Nephron progenitor cell (in vitro differentiated cells): ENCODE measurements around the gene NUP93.

ENCODE experiments used
- DNase-seq: peaks from one replicate; pipeline ENCODE4 v3.0.0; 2021
- H3K27ac Mint-ChIP-seq: 2 replicates; pipeline ENCODE4 v1.8.0; 2021; ENCODE audit warnings: mild to moderate bottlenecking, moderate library complexity, mixed read lengths
- H3K27me3 Mint-ChIP-seq: 2 replicates; pipeline ENCODE4 v1.8.0; 2021; ENCODE audit warnings: mild to moderate bottlenecking, low read depth, mixed read lengths; ENCODE audit not compliant: poor library complexity
- H3K36me3 Mint-ChIP-seq: 2 replicates; pipeline ENCODE4 v1.8.0; 2021; ENCODE audit warnings: low read depth, mixed read lengths
- H3K4me1 Mint-ChIP-seq: 2 replicates; pipeline ENCODE4 v1.8.0; 2021; ENCODE audit warnings: mixed read lengths
- H3K4me3 Mint-ChIP-seq: 2 replicates; pipeline ENCODE4 v1.8.0; 2021; ENCODE audit warnings: mild to moderate bottlenecking, moderate library complexity, mixed read lengths
- H3K9me3 Mint-ChIP-seq: 2 replicates; pipeline ENCODE4 v1.8.0; 2021; ENCODE audit warnings: mild to moderate bottlenecking, moderate library complexity, mixed read lengths
- CTCF ChIP-seq: fragments of 200-600 bp; sonication (generic); IDR thresholded peaks from 2 replicates; pipeline ENCODE4 v1.5.0; 2021; ENCODE audit warnings: antibody characterized with exemption

The NUP93 gene

GRCh38 chr16:56763291-56763916 lies 33.5 kb downstream of the NUP93 start:
- H3K27ac Mint-ChIP-seq, result no peak overlapping the region
- H3K4me3 Mint-ChIP-seq, result no peak overlapping the region
- H3K27me3 Mint-ChIP-seq, result no peaks in the 10 kb centered on the region
- no peaks in the 10 kb centered on the region for H3K9me3 Mint-ChIP-seq
- H3K4me1 Mint-ChIP-seq, result no peaks in the 10 kb centered on the region
- H3K36me3 Mint-ChIP-seq, result peaks cover 26% of the 10 kb centered on the region
- no peak for TF ChIP-seq CTCF
- no peak for DNase-seq

GRCh38 chr16:56764835-56765234 lies 34.9 kb downstream of the NUP93 start:
- Mint-ChIP-seq H3K4me3 (no peak overlapping the region), H3K9me3 (no peaks in the 10 kb centered on the region), H3K4me1 (peaks cover 8% of the 10 kb centered on the region), H3K27me3 (no peaks in the 10 kb centered on the region), H3K27ac (no peak overlapping the region), H3K36me3 (peaks cover 16% of the 10 kb centered on the region)
- no peak for DNase-seq
- TF ChIP-seq CTCF, result no peak

GRCh38 chr16:56765949-56766348 lies 36.0 kb downstream of the NUP93 start:
- TF ChIP-seq CTCF, result no peak
- no peaks in the 10 kb centered on the region for H3K27me3 Mint-ChIP-seq

GRCh38 chr16:56767024-56767423 lies 37.1 kb downstream of the NUP93 start:
- no peak overlapping the region for H3K27ac Mint-ChIP-seq

More at GRCh38 chr16:56765949-56766348, 36.0 kb downstream of the NUP93 start:
- H3K36me3 Mint-ChIP-seq, result peaks cover 10% of the 10 kb centered on the region
- peaks cover 11% of the 10 kb centered on the region for H3K4me1 Mint-ChIP-seq
- H3K9me3 Mint-ChIP-seq, result no peaks in the 10 kb centered on the region
- no peak overlapping the region for H3K27ac Mint-ChIP-seq
- H3K4me3 Mint-ChIP-seq, result no peak overlapping the region
- DNase-seq, result no peak

GRCh38 chr16:56769677-56770076 lies 39.7 kb downstream of the NUP93 start:
- no peak for DNase-seq
- no peaks in the 10 kb centered on the region for H3K9me3 Mint-ChIP-seq
- no peak for TF ChIP-seq CTCF
- H3K4me3 Mint-ChIP-seq, result no peak overlapping the region
- no peaks in the 10 kb centered on the region for H3K36me3 Mint-ChIP-seq
- H3K27me3 Mint-ChIP-seq, result no peaks in the 10 kb centered on the region
- H3K27ac Mint-ChIP-seq, result no peak overlapping the region
- peaks cover 11% of the 10 kb centered on the region for H3K4me1 Mint-ChIP-seq

More at GRCh38 chr16:56767024-56767423, 37.1 kb downstream of the NUP93 start:
- no peak for TF ChIP-seq CTCF
- Mint-ChIP-seq H3K27me3 (no peaks in the 10 kb centered on the region), H3K36me3 (peaks cover 5% of the 10 kb centered on the region), H3K9me3 (no peaks in the 10 kb centered on the region), H3K4me3 (no peak overlapping the region), H3K4me1 (peaks cover 11% of the 10 kb centered on the region)
- no peak for DNase-seq

GRCh38 chr16:56771558-56772279 lies 41.8 kb downstream of the NUP93 start:
- no peak for DNase-seq
- H3K4me3 Mint-ChIP-seq, result no peak overlapping the region
- no peak for TF ChIP-seq CTCF
- no peaks in the 10 kb centered on the region for H3K27me3 Mint-ChIP-seq
- H3K4me1 Mint-ChIP-seq, result peaks cover 20% of the 10 kb centered on the region
- no peaks in the 10 kb centered on the region for H3K9me3 Mint-ChIP-seq
- H3K27ac Mint-ChIP-seq, result no peak overlapping the region
- no peaks in the 10 kb centered on the region for H3K36me3 Mint-ChIP-seq
